ENCODE measurements around the gene GJB5.
"Not testable (repeated sequence)": the region's sequence is repeated elsewhere in the genome, so short reads cannot be mapped to it uniquely, and the experiment has no call there.

The GJB5 gene

GRCh38 chr1:34746101-34746500, 8.7 kb upstream of the GJB5 start:
- no peak for DNase-seq

- DNase-seq = no peak
Measured at GRCh38 chr1:34746785-34747637, 7.8 kb upstream of the GJB5 start.

- no peak for DNase-seq
Measured at GRCh38 chr1:34747638-34747941, 7.3 kb upstream of the GJB5 start.

GRCh38 chr1:34749992-34750391, 4.9 kb upstream of the GJB5 start:
- no peak for DNase-seq

GRCh38 chr1:34750610-34751009, 4.2 kb upstream of the GJB5 start:
- no peak for DNase-seq

GRCh38 chr1:34753163-34753562, 1.7 kb upstream of the GJB5 start:
- no peak for DNase-seq

GRCh38 chr1:34755961-34756360, 1.1 kb downstream of the GJB5 start:
- no peak for DNase-seq

GRCh38 chr1:34757386-34757785, 2.5 kb downstream of the GJB5 start:
- DNase-seq = no peak

GRCh38 chr1:34758751-34759150, 3.9 kb downstream of the GJB5 start:
- no peak for DNase-seq

- no peak for DNase-seq
Measured at GRCh38 chr1:34759503-34760357, 4.9 kb downstream of the GJB5 start, which contains the start of gene GJB4. Gene GJB4 (plus strand): TSS chr1:34759740. CDS start chr1:34761255, 1,515 bp downstream.

- no peak for DNase-seq
Measured at GRCh38 chr1:34761176-34761761, 6.4 kb downstream of the GJB5 start.

- no peak for DNase-seq
Measured at GRCh38 chr1:34761776-34762307, 7.0 kb downstream of the GJB5 start.

GRCh38 chr1:34762474-34763141, 7.8 kb downstream of the GJB5 start:
- no peak for DNase-seq

- no peak for DNase-seq
Measured at GRCh38 chr1:34763142-34763781, 8.4 kb downstream of the GJB5 start.

GRCh38 chr1:34768856-34769255, 14.0 kb downstream of the GJB5 start:
- no peak for DNase-seq

- DNase-seq = no peak
Measured at GRCh38 chr1:34770891-34771504, 16.2 kb downstream of the GJB5 start.

GRCh38 chr1:34771573-34772371, 16.9 kb downstream of the GJB5 start:
- DNase-seq = no peak

GRCh38 chr1:34773114-34773513, 18.3 kb downstream of the GJB5 start:
- DNase-seq = not testable (repeated sequence)

GRCh38 chr1:34774957-34775356, 20.1 kb downstream of the GJB5 start:
- no peak for DNase-seq

GRCh38 chr1:34776911-34777310, 22.1 kb downstream of the GJB5 start:
- no peak for DNase-seq
